Skeletal muscle tissue (tissue), 4 donors: ENCODE results near the gene DROSHA. TPM values are rescaled to one million over a fixed set of nuclear protein-coding genes. Genes with fewer than 3 reads are reported as not detected.
"Not testable (repeated sequence)": the region's sequence is repeated elsewhere in the genome, so short reads cannot be mapped to it uniquely, and the experiment has no call there.

Source experiments
- H3K27ac ChIP-seq: one replicate; pipeline ENCODE4 v1.7.0; 2013; ENCODE audit warnings: mild to moderate bottlenecking, low read depth, low read length, inconsistent platforms
- H3K27me3 ChIP-seq, 3 donors: one replicate each; pipeline ENCODE4 v1.7.0; 2013; ENCODE audit warnings: low read length in 3 of 3; ENCODE audit not compliant: control insufficient read depth in 3 of 3, insufficient read depth in 3 of 3
- H3K36me3 ChIP-seq, 3 donors: one replicate each; pipeline ENCODE4 v1.7.0; 2013; ENCODE audit warnings: low read length in 3 of 3; ENCODE audit not compliant: control insufficient read depth in 3 of 3, insufficient read depth in 3 of 3
- H3K4me1 ChIP-seq, 3 donors: one replicate each; pipeline ENCODE4 v1.7.0; 2013; ENCODE audit warnings: low read length in 3 of 3, mild to moderate bottlenecking in 3 of 3; ENCODE audit not compliant: control insufficient read depth in 3 of 3, insufficient read depth in 3 of 3
- H3K4me3 ChIP-seq, 3 donors: one replicate each; pipeline ENCODE4 v1.7.0; 2013; ENCODE audit warnings: low read length in 3 of 3
- H3K9ac ChIP-seq, 3 donors: one replicate each; pipeline ENCODE4 v1.7.0; 2013; ENCODE audit warnings: low read length in 3 of 3, mild to moderate bottlenecking in 3 of 3, moderate library complexity in 2 of 3, low read depth in 1 of 3
- H3K9me3 ChIP-seq, 3 donors: one replicate each; pipeline ENCODE4 v1.7.0; 2013; ENCODE audit warnings: low read length in 3 of 3; ENCODE audit not compliant: control insufficient read depth in 3 of 3
- total RNA-seq: library from RNA; depleted of rRNA; stranded (reverse); fragments of >200 nt; gene quantifications from one replicate; pipeline ENCODE4 v1.2.3, GENCODE V29; 2014
- donor health status: Osteomylitis.

The DROSHA gene
- total RNA-seq, 1 donor from 2014 or later = 67.3 TPM

DNA sequence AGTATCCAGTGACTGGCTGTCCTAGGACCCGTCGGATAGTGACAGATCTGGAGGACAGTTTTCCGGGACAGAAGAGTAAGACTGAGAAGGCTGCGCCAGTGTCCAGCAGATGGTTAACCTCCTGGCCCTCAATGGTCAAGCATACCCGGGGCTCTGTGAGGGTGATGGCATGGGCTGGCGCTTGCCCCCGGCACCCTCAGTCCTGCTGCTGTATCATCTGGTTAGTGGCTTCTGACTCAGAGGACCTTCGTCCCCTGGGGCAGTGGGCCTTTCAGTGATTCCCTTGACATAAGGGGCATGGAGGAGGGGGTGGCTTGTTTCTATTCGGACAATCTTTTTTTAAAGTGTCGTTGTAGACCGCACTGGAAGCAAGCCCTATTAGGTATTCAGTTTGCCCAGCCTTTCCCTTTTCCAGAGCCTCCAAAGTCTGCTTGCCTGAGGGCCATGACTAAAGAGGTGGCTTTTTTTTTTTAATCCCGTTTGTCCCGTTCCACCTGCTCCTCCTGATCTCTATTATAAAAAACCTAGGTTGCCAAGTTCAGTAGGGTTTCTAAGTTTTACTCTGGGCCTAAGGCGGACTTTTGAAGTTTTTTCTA is 136.3 kb downstream of the DROSHA start:
- not testable (repeated sequence) for H3K4me1 ChIP-seq, H3K27ac ChIP-seq, H3K9ac ChIP-seq, H3K36me3 ChIP-seq, H3K27me3 ChIP-seq, H3K9me3 ChIP-seq, H3K4me3 ChIP-seq

DNA sequence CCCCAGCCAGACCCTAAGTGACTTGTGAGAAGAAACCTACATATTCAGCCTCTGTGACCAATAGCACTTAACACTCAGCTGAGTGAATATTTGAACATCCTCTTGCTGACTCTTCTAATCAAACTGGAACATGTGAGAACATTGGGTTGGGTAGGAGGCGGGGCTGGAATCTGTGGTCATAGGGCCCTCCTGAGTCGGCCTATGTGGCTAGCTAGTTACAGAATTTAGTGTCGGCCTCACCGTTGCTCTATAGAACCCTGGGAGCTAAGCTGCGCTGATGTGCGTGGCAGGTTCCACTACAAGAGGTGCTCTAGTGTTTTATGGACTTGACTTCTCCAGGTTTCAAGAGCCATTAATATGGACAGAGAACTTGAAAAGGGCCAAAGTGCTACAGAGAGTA is 138.8 kb downstream of the DROSHA start:
- Histone ChIP-seq H3K27me3 (no peaks in the 10 kb centered on the region), H3K27ac (no peak overlapping the region), H3K36me3 (no peaks in the 10 kb centered on the region), H3K4me3 (no peak overlapping the region), H3K4me1 (no peaks in the 10 kb centered on the region), H3K9ac (no peak overlapping the region), H3K9me3 (peaks cover 0 to 5% (median 0%) of the 10 kb centered on the region in 3 donors)

DNA sequence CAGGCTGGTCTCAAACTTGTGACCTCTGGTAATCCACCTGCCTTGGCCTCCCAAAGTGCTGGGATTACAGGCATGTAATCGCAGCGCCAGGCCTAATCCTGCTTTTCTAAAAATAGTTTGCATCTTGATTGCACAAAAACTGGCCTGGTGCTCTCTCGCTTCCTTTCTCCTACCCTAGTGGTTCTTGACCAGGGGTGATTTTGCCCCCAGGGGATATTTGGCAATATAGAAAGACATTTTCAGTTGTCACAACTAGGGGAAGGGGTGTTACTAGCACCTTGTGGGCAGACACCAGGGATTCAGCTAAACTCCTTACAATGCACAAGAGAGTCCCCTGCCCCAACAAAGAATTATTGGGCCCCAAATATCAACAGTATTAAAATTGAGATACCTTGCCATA is 139.8 kb downstream of the DROSHA start:
- no peak overlapping the region for H3K4me3 ChIP-seq
- no peak overlapping the region for H3K9ac ChIP-seq
- no peaks in the 10 kb centered on the region for H3K27me3 ChIP-seq
- no peaks in the 10 kb centered on the region for H3K4me1 ChIP-seq
- no peak overlapping the region for H3K27ac ChIP-seq
- no peaks in the 10 kb centered on the region for H3K36me3 ChIP-seq
- peaks cover 0 to 8% (median 0%) of the 10 kb centered on the region in 3 donors for H3K9me3 ChIP-seq

DNA sequence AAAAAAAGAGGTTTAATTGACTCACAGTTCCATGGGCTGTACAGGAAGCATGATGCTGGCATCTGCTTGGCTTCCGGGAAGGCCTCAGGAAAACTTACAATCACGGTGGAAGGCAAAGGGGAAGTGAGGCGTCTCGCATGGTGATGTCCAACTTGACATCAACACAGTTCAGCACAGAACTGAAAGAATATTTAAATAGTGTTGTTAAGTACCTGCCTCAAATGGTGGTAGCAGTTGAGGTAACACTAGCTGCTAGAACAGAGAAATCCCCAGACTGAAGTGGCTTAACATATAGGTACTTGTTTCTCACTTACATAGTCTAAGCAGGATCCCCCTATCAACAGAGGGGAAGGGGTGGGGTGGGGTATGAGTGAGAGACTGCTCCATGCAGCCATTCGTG is 141.6 kb downstream of the DROSHA start:
- no peak overlapping the region for H3K27ac ChIP-seq
- H3K36me3 ChIP-seq = no peaks in the 10 kb centered on the region
- H3K4me3 ChIP-seq = no peak overlapping the region

DNA sequence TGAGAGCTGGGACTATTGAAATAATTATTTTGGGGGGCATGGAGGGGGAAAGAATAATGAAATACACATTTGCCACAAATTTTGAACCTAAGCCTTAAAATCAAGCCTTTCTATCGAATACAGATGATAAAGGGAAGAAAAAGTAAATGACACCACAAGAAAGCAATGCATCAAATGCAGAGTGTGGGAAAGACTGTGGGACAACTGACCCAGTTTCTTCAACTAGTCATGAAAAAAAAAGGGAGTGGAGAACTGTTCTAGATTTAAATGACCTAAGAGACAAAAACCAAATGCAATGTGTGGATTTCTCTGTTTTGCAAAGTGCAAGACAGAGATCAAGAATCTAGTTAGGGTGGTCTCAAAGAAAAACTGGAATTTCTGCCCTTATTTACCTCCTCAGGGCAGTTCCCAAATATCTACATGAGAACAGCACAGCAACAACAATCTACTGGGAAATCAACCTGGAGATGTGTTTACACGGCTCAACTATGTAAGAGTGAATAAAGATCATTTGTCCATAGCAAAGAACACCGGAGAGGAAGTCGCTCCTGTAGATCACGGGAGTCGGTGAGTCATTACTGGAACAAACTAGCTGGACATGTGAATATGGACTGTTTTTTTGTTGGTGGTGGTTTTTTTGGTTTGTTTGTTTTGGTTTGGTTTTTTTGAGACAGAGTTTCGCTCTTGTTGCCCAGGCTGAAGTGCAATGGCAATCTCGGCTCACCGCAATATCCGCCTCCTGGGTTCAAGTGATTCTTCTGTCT is 145.9 kb downstream of the DROSHA start:
- no peak overlapping the region for H3K4me3 ChIP-seq
- no peak overlapping the region for H3K27ac ChIP-seq
- no peaks in the 10 kb centered on the region for H3K36me3 ChIP-seq
- H3K9me3 ChIP-seq = peaks cover 0 to 8% (median 0%) of the 10 kb centered on the region in 3 donors
- H3K27me3 ChIP-seq = peaks cover 0 to 6% (median 5%) of the 10 kb centered on the region in 3 donors
- no peaks in the 10 kb centered on the region for H3K4me1 ChIP-seq
- no peak overlapping the region for H3K9ac ChIP-seq

More for the DNA sequence above, 141.6 kb downstream of the DROSHA start:
- no peaks in the 10 kb centered on the region for H3K27me3 ChIP-seq
- H3K4me1 ChIP-seq = no peaks in the 10 kb centered on the region
- H3K9ac ChIP-seq = no peak overlapping the region
- peaks cover 0 to 8% (median 0%) of the 10 kb centered on the region in 3 donors for H3K9me3 ChIP-seq

DNA sequence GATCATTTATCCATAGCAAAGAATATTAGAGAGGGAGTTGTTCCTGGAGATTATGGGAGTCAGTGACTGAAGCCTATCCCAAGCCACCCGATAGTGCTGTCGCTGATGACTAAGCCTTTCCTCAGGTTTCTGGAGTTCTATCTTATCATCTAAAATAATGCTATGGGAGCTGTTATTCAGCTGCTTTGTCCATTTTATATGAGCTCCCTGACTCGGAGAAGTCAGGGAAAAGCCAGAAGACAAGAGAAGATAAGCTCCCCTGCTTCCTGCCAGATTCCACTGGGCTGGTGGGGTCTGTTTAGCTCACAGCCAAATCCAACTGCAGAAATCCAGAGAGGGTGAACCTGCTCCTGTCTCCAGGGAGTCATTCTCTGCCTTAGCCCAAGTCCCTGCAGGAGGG is 148.2 kb downstream of the DROSHA start:
- no peaks in the 10 kb centered on the region for H3K36me3 ChIP-seq
- no peak overlapping the region for H3K4me3 ChIP-seq
- H3K9me3 ChIP-seq = peaks cover 0 to 8% (median 0%) of the 10 kb centered on the region in 3 donors
- H3K9ac ChIP-seq = no peak overlapping the region
- H3K27me3 ChIP-seq = peaks cover 0 to 6% (median 5%) of the 10 kb centered on the region in 3 donors
- H3K27ac ChIP-seq = no peak overlapping the region
- no peaks in the 10 kb centered on the region for H3K4me1 ChIP-seq

DNA sequence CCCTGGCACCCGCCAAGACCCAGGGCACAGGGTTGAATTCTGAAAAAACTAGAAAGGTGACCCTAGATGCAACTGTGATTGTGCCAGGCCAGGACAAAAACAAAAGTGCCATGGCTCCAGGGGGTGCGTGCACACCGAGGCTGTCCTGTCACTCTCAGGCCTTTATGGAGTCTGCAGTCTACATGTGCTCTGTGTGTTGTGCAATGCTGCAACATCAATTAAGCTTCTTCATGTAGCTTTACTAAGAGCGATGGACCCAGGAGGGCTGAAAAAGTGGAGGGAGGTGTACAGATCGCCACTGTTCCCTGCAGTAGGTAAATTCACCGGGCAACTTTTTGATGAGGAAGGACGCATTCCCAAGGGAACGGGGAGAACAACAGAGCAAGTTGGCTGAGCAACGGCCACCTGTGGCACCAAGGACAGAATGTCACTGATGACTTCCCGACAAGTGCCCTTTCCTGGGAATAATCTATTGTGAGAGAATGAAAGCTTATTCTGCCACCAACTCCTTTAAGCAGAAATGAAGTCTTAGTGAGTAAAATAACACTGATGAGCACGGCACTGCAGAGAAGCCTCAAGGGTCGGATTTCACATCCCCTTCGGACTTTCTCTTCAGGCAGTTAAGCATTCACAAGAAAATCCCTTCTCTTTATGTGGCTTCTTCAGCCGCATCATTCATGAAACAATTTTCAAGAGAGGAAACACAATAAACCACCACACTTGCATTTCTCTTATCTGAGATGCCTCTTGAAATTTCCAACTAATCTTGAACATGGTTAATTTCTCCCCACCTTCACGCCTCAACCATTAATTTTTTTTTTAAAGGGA is 149.6 kb downstream of the DROSHA start:
- peaks cover 0 to 9% (median 5%) of the 10 kb centered on the region in 3 donors for H3K27me3 ChIP-seq
- H3K4me3 ChIP-seq = no peak overlapping the region
- no peak overlapping the region for H3K27ac ChIP-seq
- H3K9ac ChIP-seq = no peak overlapping the region
- H3K4me1 ChIP-seq = no peaks in the 10 kb centered on the region
- no peaks in the 10 kb centered on the region for H3K36me3 ChIP-seq
- H3K9me3 ChIP-seq = no peaks in the 10 kb centered on the region

DNA sequence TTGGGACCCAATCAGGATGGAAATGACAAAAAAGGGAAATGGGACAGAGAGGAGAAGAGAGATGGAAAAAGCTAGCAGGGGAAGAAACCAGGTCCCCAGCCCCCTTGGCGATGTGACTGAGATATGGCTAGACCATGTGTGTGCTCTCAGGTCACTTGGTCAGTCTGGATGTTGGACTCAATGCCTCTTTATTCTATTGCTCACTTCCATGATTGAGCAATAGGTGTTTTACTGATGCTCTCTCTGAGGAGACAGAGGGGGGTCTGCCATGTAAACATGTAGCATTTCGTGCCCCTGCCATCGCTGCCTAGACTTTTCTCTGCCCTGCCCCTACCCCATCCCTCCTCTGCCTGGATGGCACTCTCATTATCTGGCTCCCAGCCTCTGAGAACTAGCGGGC is 150.6 kb downstream of the DROSHA start:
- Histone ChIP-seq H3K4me3 (no peak overlapping the region), H3K36me3 (no peaks in the 10 kb centered on the region), H3K4me1 (no peaks in the 10 kb centered on the region), H3K9me3 (no peaks in the 10 kb centered on the region), H3K9ac (no peak overlapping the region), H3K27ac (no peak overlapping the region), H3K27me3 (peaks cover 0 to 9% (median 5%) of the 10 kb centered on the region in 3 donors)

DNA sequence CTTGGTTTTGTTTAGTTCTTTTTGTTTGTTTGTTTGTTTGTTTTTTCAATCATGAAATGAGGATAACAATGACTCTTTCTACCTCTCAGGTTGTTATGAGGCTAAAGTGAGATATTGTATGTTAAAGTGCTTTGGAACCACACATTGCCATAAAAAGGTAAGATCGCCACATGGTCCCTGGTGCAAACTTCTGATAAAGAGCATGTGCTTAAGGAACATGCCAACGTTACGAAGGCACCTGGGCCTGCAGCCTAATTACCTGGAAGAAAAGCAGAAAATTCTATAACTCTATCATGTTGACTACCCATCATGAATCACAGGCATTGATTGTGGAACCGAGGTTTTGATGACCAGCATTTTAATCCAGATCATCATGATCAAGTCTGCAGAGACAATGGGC is 151.8 kb downstream of the DROSHA start:
- Histone ChIP-seq H3K36me3 (no peaks in the 10 kb centered on the region), H3K27ac (no peak overlapping the region), H3K4me3 (no peak overlapping the region), H3K27me3 (peaks cover 0 to 9% (median 5%) of the 10 kb centered on the region in 3 donors), H3K9ac (no peak overlapping the region), H3K4me1 (no peaks in the 10 kb centered on the region), H3K9me3 (no peaks in the 10 kb centered on the region)

DNA sequence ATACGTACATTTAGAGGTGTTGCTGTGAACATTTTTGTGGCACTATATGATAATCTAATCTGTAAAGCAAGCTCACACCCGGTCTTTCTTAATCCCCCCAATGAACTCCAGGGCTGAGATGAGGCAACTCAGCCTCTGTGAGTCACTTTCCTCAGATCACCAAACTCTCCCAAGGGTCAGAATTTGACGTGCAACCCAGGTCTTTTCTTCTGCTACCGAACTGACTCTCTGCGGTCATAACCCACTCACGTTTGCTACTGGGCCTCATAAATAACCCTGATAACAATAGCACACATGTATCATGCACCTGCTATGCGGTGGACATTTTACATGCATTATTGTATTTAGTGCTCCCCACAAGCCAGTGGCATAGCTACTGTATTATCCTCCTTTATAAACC is 153.1 kb downstream of the DROSHA start:
- peaks cover 0 to 6% (median 5%) of the 10 kb centered on the region in 3 donors for H3K27me3 ChIP-seq
- H3K36me3 ChIP-seq = no peaks in the 10 kb centered on the region
- H3K4me1 ChIP-seq = no peaks in the 10 kb centered on the region
- H3K9ac ChIP-seq = no peak overlapping the region
- no peaks in the 10 kb centered on the region for H3K9me3 ChIP-seq
- H3K27ac ChIP-seq = no peak overlapping the region
- no peak overlapping the region for H3K4me3 ChIP-seq
